Neuronal stem cell (in vitro differentiated cells): Measurements from ENCODE around the gene MESD.
A peak's percentile ranks its signal among the peaks of the same experiment; 100 is the strongest.

ENCODE experiments used
- DNase-seq: peaks from one replicate; pipeline ENCODE4 v3.0.0-alpha.2; 2013; ENCODE audit warnings: low spot score
- H2AFZ ChIP-seq: one replicate; pipeline ENCODE4 v1.6.1; 2013; ENCODE audit warnings: mild to moderate bottlenecking, low read length, inconsistent platforms
- H2AK5ac ChIP-seq: 2 replicates; pipeline ENCODE4 v1.6.1; 2013; ENCODE audit warnings: low read depth, mild to moderate bottlenecking, inconsistent platforms, low read length, moderate library complexity, mixed read lengths
- H2BK120ac ChIP-seq: 2 replicates; pipeline ENCODE4 v1.6.1; 2013; ENCODE audit warnings: low read depth, mild to moderate bottlenecking, inconsistent platforms, low read length, moderate library complexity, mixed read lengths
- H2BK12ac ChIP-seq: one replicate; pipeline ENCODE4 v1.6.1; 2013; ENCODE audit warnings: low read length, inconsistent platforms
- H2BK15ac ChIP-seq: 2 replicates; pipeline ENCODE4 v1.6.1; 2013; ENCODE audit warnings: mild to moderate bottlenecking, low read length, inconsistent platforms, mixed read lengths
- H2BK5ac ChIP-seq: one replicate; pipeline ENCODE4 v1.6.1; 2013; ENCODE audit warnings: inconsistent platforms, mild to moderate bottlenecking, low read length, moderate library complexity
- H3K14ac ChIP-seq: one replicate; pipeline ENCODE4 v1.6.1; 2013; ENCODE audit warnings: low read length, inconsistent platforms
- H3K18ac ChIP-seq: 2 replicates; pipeline ENCODE4 v1.6.1; 2013; ENCODE audit warnings: low read length, inconsistent platforms
- H3K23ac ChIP-seq: 2 replicates; pipeline ENCODE4 v1.6.1; 2013; ENCODE audit warnings: low read depth, mild to moderate bottlenecking, mixed read lengths, low read length, inconsistent platforms; ENCODE audit not compliant: poor library complexity
- H3K27ac ChIP-seq: replicated peaks from 3 replicates; pipeline ENCODE4 v1.5.1; 2013; ENCODE audit warnings: low read length, inconsistent platforms
- H3K27me3 ChIP-seq, 3 experiments: 2 replicates each; pipeline ENCODE4 v1.6.1; 2013; ENCODE audit warnings: low read length in 3 of 3, mild to moderate bottlenecking in 2 of 3, inconsistent platforms in 1 of 3, low read depth in 1 of 3, mixed read lengths in 1 of 3, moderate library complexity in 1 of 3; ENCODE audit not compliant: control insufficient read depth in 3 of 3, insufficient read depth in 3 of 3
- H3K36me3 ChIP-seq, 2 donors: replicated peaks in 1 of 2; 2 replicates each; pipeline ENCODE4 v1.6.1; 2013; ENCODE audit warnings: low read length in 2 of 2; ENCODE audit not compliant: control insufficient read depth in 2 of 2, insufficient read depth in 2 of 2
- H3K4ac ChIP-seq: 2 replicates; pipeline ENCODE4 v1.6.1; 2013; ENCODE audit warnings: inconsistent platforms, mild to moderate bottlenecking, low read length, moderate library complexity
- H3K4me1 ChIP-seq, 2 donors: 1 replicate in 1 of 2; 2 replicates in 1 of 2; pipeline ENCODE4 v1.6.1; 2013; ENCODE audit warnings: low read length in 2 of 2, low read depth in 1 of 2; ENCODE audit not compliant: control insufficient read depth in 2 of 2, insufficient read depth in 1 of 2
- H3K4me2 ChIP-seq: one replicate; pipeline ENCODE4 v1.6.1; 2013; ENCODE audit warnings: mild to moderate bottlenecking, low read length, inconsistent platforms; ENCODE audit not compliant: insufficient read depth, poor library complexity, severe bottlenecking
- H3K4me3 ChIP-seq, 2 donors: 2 replicates each; pipeline ENCODE4 v1.5.1; 2013; ENCODE audit warnings: low read length in 2 of 2, mild to moderate bottlenecking in 2 of 2, inconsistent platforms in 1 of 2, moderate library complexity in 1 of 2
- H3K79me1 ChIP-seq: one replicate; pipeline ENCODE4 v1.6.1; 2013; ENCODE audit warnings: low read depth, mild to moderate bottlenecking, inconsistent platforms, low read length, moderate library complexity
- H3K9ac ChIP-seq: one replicate; pipeline ENCODE4 v1.6.1; 2013; ENCODE audit warnings: mild to moderate bottlenecking, low read depth, low read length, inconsistent platforms; ENCODE audit not compliant: poor library complexity
- H3K9me3 ChIP-seq, 2 donors: replicated peaks in 1 of 2; 2 replicates each; pipeline versions ENCODE3 to v1.6.1; 2013; ENCODE audit warnings: low read length in 2 of 2, mild to moderate bottlenecking in 2 of 2, inconsistent platforms in 1 of 2, low read depth in 1 of 2, mixed read lengths in 1 of 2, moderate library complexity in 1 of 2; ENCODE audit not compliant: control insufficient read depth in 2 of 2, insufficient read depth in 1 of 2
- H4K8ac ChIP-seq: one replicate; pipeline ENCODE4 v1.6.1; 2013; ENCODE audit warnings: low read depth, mild to moderate bottlenecking, inconsistent platforms, low read length, moderate library complexity
- H4K91ac ChIP-seq: one replicate; pipeline ENCODE4 v1.6.1; 2013; ENCODE audit warnings: low read length, low read depth, mild to moderate bottlenecking, inconsistent platforms; ENCODE audit not compliant: poor library complexity
- WGBS, 2 donors: extraction: QIAGEN DNeasy Blood & Tissue Kit; methylation state at CpG; one replicate each; pipeline ENCODE4 v1.1.7; 2013; ENCODE audit warnings: missing lambda C conversion rate in 2 of 2, mixed read lengths in 1 of 2; ENCODE audit not compliant: insufficient read length in 2 of 2, insufficient replicate concordance in 1 of 2; ENCODE audit errors: extremely low coverage in 2 of 2; 5-methylcytosine and 5-hydroxymethylcytosine counted together

The MESD gene

DNA sequence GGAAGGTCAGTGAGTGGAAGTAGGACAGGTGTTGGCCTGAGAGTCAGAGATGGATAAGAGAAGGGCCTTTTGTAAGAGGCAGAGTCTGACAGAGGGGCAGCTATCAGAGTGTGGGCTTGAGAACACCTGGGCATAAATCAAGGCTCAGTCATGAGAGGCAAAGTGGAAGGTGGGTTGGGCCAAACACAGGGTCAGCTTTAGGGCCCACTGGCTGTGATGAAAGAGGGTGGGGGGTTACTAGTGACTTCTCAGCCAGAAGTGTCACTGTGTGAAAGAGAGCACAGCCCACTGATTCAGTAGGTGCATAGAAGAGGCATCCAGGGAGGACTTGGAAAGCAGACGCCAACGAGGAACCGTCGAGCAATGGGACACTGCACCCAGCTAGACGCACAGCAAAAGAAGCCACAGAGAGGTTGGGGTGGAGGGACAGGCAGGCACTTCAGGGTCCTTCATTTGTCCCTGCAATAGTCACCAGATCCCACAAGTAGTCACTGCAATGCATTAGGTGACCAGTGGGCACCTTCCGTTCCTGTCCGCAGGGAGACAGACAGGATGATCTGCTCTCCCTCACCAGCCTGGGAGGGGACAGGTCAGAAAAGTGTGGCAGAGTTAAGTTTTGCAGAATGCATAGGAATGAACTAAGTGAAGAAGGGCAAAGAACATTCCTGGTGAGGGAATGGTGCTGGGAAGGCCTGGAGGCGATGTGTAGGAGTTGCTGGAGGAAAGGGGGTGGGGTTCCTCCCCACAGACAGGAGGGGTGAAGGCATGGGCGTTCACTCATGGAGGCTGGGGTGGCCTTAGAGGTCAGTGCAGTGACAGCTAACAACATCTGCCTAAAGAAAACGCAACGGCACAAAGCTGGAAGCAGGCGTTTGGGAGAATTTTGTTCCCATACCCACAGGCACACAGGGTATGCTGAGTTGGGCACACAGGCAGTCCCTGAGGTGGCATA, 36.3 kb downstream of the MESD start:
- Histone ChIP-seq H2BK120ac (no peak overlapping the region), H3K4me3 (no peak overlapping the region), H2BK5ac (no peak overlapping the region), H4K8ac (no peak overlapping the region), H3K14ac (no peak overlapping the region), H3K27me3 (no peaks in the 10 kb centered on the region), H3K4me2 (no peak overlapping the region), H3K9me3 (no peaks in the 10 kb centered on the region), H3K4me1 (peaks cover 9 to 11% of the 10 kb centered on the region in 2 donors), H2BK12ac (no peak overlapping the region), H3K27ac (no peak overlapping the region), H3K9ac (no peak overlapping the region), H3K23ac (no peak overlapping the region), H3K36me3 (peaks cover 2 to 32% of the 10 kb centered on the region in 2 donors), H2BK15ac (no peak overlapping the region), H4K91ac (no peak overlapping the region), H3K4ac (no peak overlapping the region), H2AFZ (no peak overlapping the region), H3K18ac (no peak overlapping the region), H2AK5ac (no peak overlapping the region), H3K79me1 (no peaks in the 10 kb centered on the region)
- DNase-seq = no peak
- no CpG with 5 or more reads among the region's 12 CpGs for WGBS, 2 donors

DNA sequence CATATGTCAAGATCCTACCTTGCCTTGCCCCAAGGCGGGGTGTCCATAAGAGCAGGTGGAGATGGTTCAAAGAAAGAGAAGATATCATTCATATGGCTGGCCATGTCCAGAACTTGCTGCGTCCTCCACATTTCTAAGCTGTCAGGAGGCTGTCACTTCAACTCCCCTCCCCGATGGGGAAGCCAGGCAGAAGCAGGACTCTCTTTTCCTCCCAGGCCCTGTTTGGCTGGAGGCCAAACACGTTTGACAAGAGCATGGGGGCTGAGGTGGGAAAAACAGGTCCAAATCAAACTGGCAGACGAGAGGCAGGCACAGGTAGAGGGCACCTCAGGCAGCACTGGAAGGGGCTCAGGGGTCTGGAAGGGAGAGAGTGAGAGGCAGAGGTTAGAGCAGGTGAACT, 37.7 kb downstream of the MESD start:
- H4K8ac ChIP-seq = no peak overlapping the region
- no peaks in the 10 kb centered on the region for H3K79me1 ChIP-seq
- H4K91ac ChIP-seq = no peak overlapping the region
- no peak overlapping the region for H3K23ac ChIP-seq
- no peaks in the 10 kb centered on the region for H3K27me3 ChIP-seq
- no peak overlapping the region for H2BK5ac ChIP-seq
- H2BK120ac ChIP-seq = no peak overlapping the region
- H3K4me3 ChIP-seq = no peak overlapping the region
- no peak for DNase-seq
- H3K4ac ChIP-seq = no peak overlapping the region
- H3K9ac ChIP-seq = no peak overlapping the region
- no peaks in the 10 kb centered on the region for H3K9me3 ChIP-seq
- H2BK15ac ChIP-seq = no peak overlapping the region
- no peak overlapping the region for H2AFZ ChIP-seq
- H2BK12ac ChIP-seq = no peak overlapping the region
- H3K14ac ChIP-seq = no peak overlapping the region
- H3K36me3 ChIP-seq = peaks cover 2 to 43% of the 10 kb centered on the region in 2 donors
- no peak overlapping the region for H3K4me2 ChIP-seq
- H3K27ac ChIP-seq = no peak overlapping the region
- no peak overlapping the region for H3K18ac ChIP-seq
- peaks cover 7 to 9% of the 10 kb centered on the region in 2 donors for H3K4me1 ChIP-seq
- no peak overlapping the region for H2AK5ac ChIP-seq
- WGBS, 2 donors = no CpG with 5 or more reads among the region's 5 CpGs

DNA sequence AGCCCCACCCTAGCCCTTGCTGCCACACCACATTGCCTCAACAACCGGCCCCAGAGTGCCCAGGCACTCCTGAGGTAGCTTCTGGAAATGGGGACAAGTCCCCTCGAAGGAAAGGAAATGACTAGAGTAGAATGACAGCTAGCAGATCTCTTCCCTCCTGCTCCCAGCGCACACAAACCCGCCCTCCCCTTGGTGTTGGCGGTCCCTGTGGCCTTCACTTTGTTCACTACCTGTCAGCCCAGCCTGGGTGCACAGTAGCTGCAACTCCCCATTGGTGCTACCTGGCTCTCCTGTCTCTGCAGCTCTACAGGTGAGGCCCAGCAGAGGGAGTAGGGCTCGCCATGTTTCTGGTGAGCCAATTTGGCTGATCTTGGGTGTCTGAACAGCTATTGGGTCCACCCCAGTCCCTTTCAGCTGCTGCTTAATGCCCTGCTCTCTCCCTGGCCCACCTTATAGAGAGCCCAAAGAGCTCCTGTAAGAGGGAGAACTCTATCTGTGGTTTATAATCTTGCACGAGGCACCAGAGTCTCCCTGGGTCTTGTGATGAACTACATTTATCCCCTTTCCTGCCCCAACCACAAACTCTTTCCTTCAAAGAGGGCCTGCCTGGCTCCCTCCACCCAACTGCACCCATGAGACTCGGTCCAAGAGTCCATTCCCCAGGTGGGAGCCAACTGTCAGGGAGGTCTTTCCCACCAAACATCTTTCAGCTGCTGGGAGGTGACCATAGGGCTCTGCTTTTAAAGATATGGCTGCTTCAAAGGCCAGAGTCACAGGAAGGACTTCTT, 39.1 kb downstream of the MESD start:
- peaks cover 10 to 49% of the 10 kb centered on the region in 2 donors for H3K36me3 ChIP-seq
- no CpG with 5 or more reads among the region's 8 CpGs for WGBS, 2 donors

DNA sequence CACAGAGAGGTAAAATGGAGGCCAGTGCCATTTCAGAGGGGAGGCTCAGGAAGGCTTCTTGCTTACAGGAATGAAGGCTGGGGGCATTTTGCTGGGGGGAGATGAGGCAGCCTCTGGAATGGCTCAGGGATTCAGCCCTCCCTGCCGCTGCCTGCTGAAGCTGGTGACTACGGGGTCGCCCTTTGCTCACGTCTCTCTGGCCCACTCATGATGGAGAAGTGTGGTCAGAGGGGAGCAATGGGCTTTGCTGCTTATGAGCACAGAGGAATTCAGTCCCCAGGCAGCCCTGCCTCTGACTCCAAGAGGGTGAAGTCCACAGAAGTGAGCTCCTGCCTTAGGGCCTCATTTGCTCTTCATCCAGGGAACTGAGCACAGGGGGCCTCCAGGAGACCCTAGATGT, 39.9 kb downstream of the MESD start:
- no peaks in the 10 kb centered on the region for H3K79me1 ChIP-seq
- no peak overlapping the region for H3K4me2 ChIP-seq
- H3K18ac ChIP-seq = no peak overlapping the region
- H2BK120ac ChIP-seq = no peak overlapping the region
- no peak for DNase-seq
- H3K4me1 ChIP-seq = peaks cover 7 to 8% of the 10 kb centered on the region in 2 donors
- H3K36me3 ChIP-seq = peaks cover 10 to 54% of the 10 kb centered on the region in 2 donors
- no peak overlapping the region for H2BK15ac ChIP-seq
- H2BK5ac ChIP-seq = no peak overlapping the region
- no peak overlapping the region for H4K91ac ChIP-seq
- H3K23ac ChIP-seq = no peak overlapping the region
- H4K8ac ChIP-seq = no peak overlapping the region
- H3K9ac ChIP-seq = no peak overlapping the region
- no peak overlapping the region for H2AK5ac ChIP-seq
- H3K9me3 ChIP-seq = no peaks in the 10 kb centered on the region
- WGBS, 2 donors = no CpG with 5 or more reads among the region's 4 CpGs
- no peak overlapping the region for H3K14ac ChIP-seq
- no peak overlapping the region for H2AFZ ChIP-seq
- H3K27me3 ChIP-seq = no peaks in the 10 kb centered on the region
- H3K4ac ChIP-seq = no peak overlapping the region
- no peak overlapping the region for H2BK12ac ChIP-seq
- H3K27ac ChIP-seq = no peak overlapping the region
- no peak overlapping the region for H3K4me3 ChIP-seq

More for the DNA sequence above, 39.1 kb downstream of the MESD start:
- Histone ChIP-seq H3K4me1 (peaks cover 7 to 9% of the 10 kb centered on the region in 2 donors), H3K18ac (no peak overlapping the region), H3K4me3 (no peak overlapping the region), H3K4ac (no peak overlapping the region), H2BK120ac (no peak overlapping the region), H3K27ac (no peak overlapping the region), H2BK15ac (no peak overlapping the region), H3K9ac (peak overlapping the region; percentile 46), H3K79me1 (no peaks in the 10 kb centered on the region), H3K4me2 (no peak overlapping the region), H3K23ac (no peak overlapping the region), H3K14ac (no peak overlapping the region), H2AFZ (no peak overlapping the region), H4K8ac (no peak overlapping the region), H2BK5ac (no peak overlapping the region), H3K9me3 (no peaks in the 10 kb centered on the region), H4K91ac (no peak overlapping the region), H2BK12ac (no peak overlapping the region), H2AK5ac (no peak overlapping the region), H3K27me3 (no peaks in the 10 kb centered on the region)
- DNase-seq = no peak
